Mesenchymal stem cell (in vitro differentiated cells and primary cell): ENCODE measurements around the gene RMI2.

ENCODE experiments used
- DNase-seq: peaks from one replicate; pipeline ENCODE4 v3.0.0-alpha.2; 2013
- H2AFZ ChIP-seq: one replicate; pipeline ENCODE4 v1.6.1; 2013; ENCODE audit warnings: low read depth, mild to moderate bottlenecking, control low read depth, inconsistent platforms, low read length, moderate library complexity
- H2AK5ac ChIP-seq: 2 replicates; pipeline ENCODE4 v1.6.1; 2013; ENCODE audit warnings: low read length, moderate library complexity, mild to moderate bottlenecking, inconsistent platforms; ENCODE audit not compliant: severe bottlenecking
- H2BK120ac ChIP-seq: one replicate; pipeline ENCODE4 v1.6.1; 2013; ENCODE audit warnings: low read depth, mild to moderate bottlenecking, inconsistent platforms, low read length, moderate library complexity
- H2BK12ac ChIP-seq, 2 experiments: one replicate each; pipeline ENCODE4 v1.6.1; 2013; ENCODE audit warnings: inconsistent platforms in 2 of 2, low read length in 2 of 2, mild to moderate bottlenecking in 2 of 2, moderate library complexity in 2 of 2, control low read depth in 1 of 2
- H2BK15ac ChIP-seq: one replicate; pipeline ENCODE4 v1.6.1; 2013; ENCODE audit warnings: mild to moderate bottlenecking, low read depth, inconsistent platforms; ENCODE audit not compliant: poor library complexity, severe bottlenecking
- H2BK5ac ChIP-seq: 2 replicates; pipeline ENCODE4 v1.6.1; 2013; ENCODE audit warnings: low read depth, mild to moderate bottlenecking, low read length, control low read depth, inconsistent platforms; ENCODE audit not compliant: poor library complexity, severe bottlenecking
- H3K14ac ChIP-seq, 2 experiments: one replicate each; pipeline ENCODE4 v1.6.1; 2013; ENCODE audit warnings: inconsistent platforms in 2 of 2, low read length in 2 of 2, control low read depth in 1 of 2, mild to moderate bottlenecking in 1 of 2, moderate library complexity in 1 of 2
- H3K18ac ChIP-seq, 2 experiments: one replicate each; pipeline ENCODE4 v1.6.1; 2013; ENCODE audit warnings: inconsistent platforms in 2 of 2, low read length in 2 of 2, control low read depth in 1 of 2, low read depth in 1 of 2, mild to moderate bottlenecking in 1 of 2
- H3K23ac ChIP-seq, 2 experiments: one replicate each; pipeline ENCODE4 v1.6.1; 2013; ENCODE audit warnings: inconsistent platforms in 2 of 2, low read length in 2 of 2, mild to moderate bottlenecking in 2 of 2, moderate library complexity in 2 of 2, control low read depth in 1 of 2
- H3K27ac ChIP-seq: 2 replicates; pipeline ENCODE4 v1.5.1; 2013; ENCODE audit warnings: mild to moderate bottlenecking, moderate library complexity, low read length, control low read depth, inconsistent platforms; ENCODE audit not compliant: poor library complexity, severe bottlenecking
- H3K27me3 ChIP-seq, 2 experiments: 2 replicates each; pipeline versions ENCODE4 v1.6.1 to v1.7.0; 2013; ENCODE audit warnings: low read length in 2 of 2, mild to moderate bottlenecking in 2 of 2, moderate library complexity in 2 of 2, control low read depth in 1 of 2, inconsistent platforms in 1 of 2; ENCODE audit not compliant: control insufficient read depth in 1 of 2, insufficient read depth in 1 of 2
- H3K36me3 ChIP-seq, 2 experiments: 2 replicates each; pipeline versions ENCODE4 v1.6.1 to v1.7.0; 2013; ENCODE audit warnings: low read length in 2 of 2, control low read depth in 1 of 2, inconsistent platforms in 1 of 2, low read depth in 1 of 2, mild to moderate bottlenecking in 1 of 2; ENCODE audit not compliant: insufficient read depth in 2 of 2, control insufficient read depth in 1 of 2
- H3K4ac ChIP-seq, 2 experiments: one replicate each; pipeline ENCODE4 v1.6.1; 2013; ENCODE audit warnings: inconsistent platforms in 2 of 2, low read length in 2 of 2, mild to moderate bottlenecking in 2 of 2, moderate library complexity in 2 of 2, control low read depth in 1 of 2, low read depth in 1 of 2
- H3K4me1 ChIP-seq: 2 replicates; pipeline ENCODE4 v1.6.1; 2013; ENCODE audit warnings: low read depth, low read length, control low read depth; ENCODE audit not compliant: control insufficient read depth, insufficient read depth
- H3K4me2 ChIP-seq: 2 replicates; pipeline ENCODE4 v1.6.1; 2013; ENCODE audit warnings: low read length, mild to moderate bottlenecking, inconsistent platforms; ENCODE audit not compliant: poor library complexity, severe bottlenecking
- H3K4me3 ChIP-seq, 2 experiments: 2 replicates each; pipeline versions ENCODE4 v1.5.1 to v1.7.0; 2013; ENCODE audit warnings: low read length in 2 of 2, mild to moderate bottlenecking in 2 of 2, control low read depth in 1 of 2, low read depth in 1 of 2; ENCODE audit not compliant: insufficient read depth in 1 of 2
- H3K79me1 ChIP-seq: replicated peaks from 2 replicates; pipeline ENCODE4 v1.6.1; 2013; ENCODE audit warnings: mild to moderate bottlenecking, control low read depth, low read length, inconsistent platforms; ENCODE audit not compliant: poor library complexity, severe bottlenecking
- H3K9ac ChIP-seq: 2 replicates; pipeline ENCODE4 v1.7.0; 2013; ENCODE audit warnings: mild to moderate bottlenecking, low read length, moderate library complexity
- H3K9me3 ChIP-seq: 2 replicates; pipeline ENCODE4 v1.7.0; 2013; ENCODE audit warnings: mild to moderate bottlenecking, low read length; ENCODE audit not compliant: control insufficient read depth
- H4K8ac ChIP-seq: one replicate; pipeline ENCODE4 v1.6.1; 2013; ENCODE audit warnings: inconsistent platforms, mild to moderate bottlenecking, low read length, moderate library complexity
- H4K91ac ChIP-seq: one replicate; pipeline ENCODE4 v1.6.1; 2013; ENCODE audit warnings: mild to moderate bottlenecking, low read length, inconsistent platforms
- WGBS: methylation state at CpG from one replicate; pipeline ENCODE4 v1.1.7; 2013; ENCODE audit warnings: mixed read lengths; 5-methylcytosine and 5-hydroxymethylcytosine counted together

Gene RMI2

GRCh38 chr16:11392041-11392581 is 46.9 kb downstream of the RMI2 start:
- Histone ChIP-seq H3K4me1 (peaks cover 18% of the 10 kb centered on the region), H2BK12ac (no peak overlapping the region), H3K36me3 (no peaks in the 10 kb centered on the region), H3K79me1 (no peaks in the 10 kb centered on the region), H2BK120ac (no peak overlapping the region), H3K14ac (no peak overlapping the region), H2BK5ac (no peak overlapping the region), H3K18ac (no peak overlapping the region), H3K27me3 (peaks cover 5 to 29% of the 10 kb centered on the region in 2 experiments), H3K4ac (no peak overlapping the region), H2AFZ (no peak overlapping the region), H2BK15ac (no peak overlapping the region), H3K23ac (no peak overlapping the region), H3K9ac (no peak overlapping the region), H3K4me3 (no peak overlapping the region), H3K9me3 (no peaks in the 10 kb centered on the region), H2AK5ac (no peak overlapping the region), H4K91ac (no peak overlapping the region), H4K8ac (no peak overlapping the region), H3K27ac (no peak overlapping the region), H3K4me2 (no peak overlapping the region)
- WGBS, result 93% methylated on average over 18 of the region's 19 CpGs
- no peak for DNase-seq

- no peak overlapping the region for H3K4me3 ChIP-seq
- no peak overlapping the region for H4K91ac ChIP-seq
- H3K18ac ChIP-seq, result no peak overlapping the region
- H3K79me1 ChIP-seq, result no peaks in the 10 kb centered on the region
- H3K9ac ChIP-seq, result no peak overlapping the region
- no peak overlapping the region for H2BK12ac ChIP-seq
- peaks cover 17% of the 10 kb centered on the region for H3K4me1 ChIP-seq
- peak overlapping the region in 1 of 2 experiments; percentile 17 for H3K4ac ChIP-seq
- no peak overlapping the region for H2BK5ac ChIP-seq
- no peak for DNase-seq
- H3K4me2 ChIP-seq, result no peak overlapping the region
- peaks cover 10 to 22% of the 10 kb centered on the region in 2 experiments for H3K27me3 ChIP-seq
- H3K9me3 ChIP-seq, result no peaks in the 10 kb centered on the region
- peak overlapping the region in 1 of 2 experiments; percentile 58 for H3K14ac ChIP-seq
- H3K36me3 ChIP-seq, result no peaks in the 10 kb centered on the region
- H2BK120ac ChIP-seq, result no peak overlapping the region
- 90% methylated on average over 10 of the region's 11 CpGs for WGBS
- H3K27ac ChIP-seq, result no peak overlapping the region
- H3K23ac ChIP-seq, result no peak overlapping the region
- peak overlapping the region; percentile 20 for H2AFZ ChIP-seq
- no peak overlapping the region for H2AK5ac ChIP-seq
- no peak overlapping the region for H2BK15ac ChIP-seq
- H4K8ac ChIP-seq, result no peak overlapping the region
Measured at GRCh38 chr16:11393366-11393765, 48.1 kb downstream of the RMI2 start.

DNA sequence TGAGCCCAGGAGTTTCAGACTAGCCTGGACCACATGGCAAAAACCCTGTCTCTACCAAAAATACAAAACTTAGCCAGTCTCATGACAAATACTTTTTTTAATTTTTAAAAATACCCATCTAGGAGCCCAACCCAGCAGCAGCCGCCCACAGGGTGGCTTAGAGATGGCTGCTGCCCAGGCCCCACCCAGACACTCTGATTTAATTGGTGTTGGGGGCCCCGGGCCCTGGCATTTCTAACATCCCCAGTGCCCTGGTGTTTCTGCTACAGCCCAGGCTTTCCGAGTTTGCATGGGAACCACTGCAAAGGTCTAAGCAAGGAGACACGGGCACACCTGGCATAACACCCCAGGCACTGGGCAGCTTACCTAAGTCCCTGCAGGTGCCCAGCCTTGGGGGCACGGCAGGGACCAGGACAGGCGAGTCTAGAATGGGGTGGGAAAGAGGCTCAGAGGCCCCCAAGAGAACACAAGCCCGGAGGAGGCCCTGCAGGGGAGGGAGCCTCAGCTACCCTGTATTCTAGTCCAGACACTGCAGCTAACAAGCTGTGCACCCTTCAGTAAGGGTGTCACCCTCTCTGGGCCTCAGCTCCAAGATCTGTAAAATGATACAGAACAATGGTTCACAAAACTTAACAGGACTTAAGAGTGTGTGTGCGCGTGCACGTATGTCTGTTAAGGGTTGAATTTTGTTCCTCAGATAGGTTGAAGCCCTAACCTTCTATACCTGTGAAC is 48.8 kb downstream of the RMI2 start:
- Histone ChIP-seq H2BK5ac (no peak overlapping the region), H2BK15ac (no peak overlapping the region), H3K23ac (no peak overlapping the region), H3K4ac (no peak overlapping the region), H4K91ac (no peak overlapping the region), H3K4me2 (no peak overlapping the region), H3K9ac (no peak overlapping the region), H3K4me1 (peaks cover 17% of the 10 kb centered on the region), H2AK5ac (no peak overlapping the region), H3K27me3 (peaks cover 11 to 23% of the 10 kb centered on the region in 2 experiments), H3K36me3 (no peaks in the 10 kb centered on the region), H3K18ac (no peak overlapping the region), H3K79me1 (no peaks in the 10 kb centered on the region), H2AFZ (no peak overlapping the region), H3K14ac (no peak overlapping the region), H2BK12ac (no peak overlapping the region), H3K27ac (no peak overlapping the region), H3K4me3 (no peak overlapping the region), H4K8ac (no peak overlapping the region), H3K9me3 (no peaks in the 10 kb centered on the region), H2BK120ac (no peak overlapping the region)
- no peak for DNase-seq
- 86% methylated on average over 10 of the region's 10 CpGs for WGBS

GRCh38 chr16:11394593-11394960 is 49.3 kb downstream of the RMI2 start:
- Histone ChIP-seq H3K9me3 (no peaks in the 10 kb centered on the region), H3K36me3 (no peaks in the 10 kb centered on the region), H3K4me2 (no peak overlapping the region), H3K23ac (no peak overlapping the region), H2BK5ac (no peak overlapping the region), H3K4me3 (no peak overlapping the region), H2BK15ac (no peak overlapping the region), H3K9ac (no peak overlapping the region), H3K79me1 (no peaks in the 10 kb centered on the region), H3K27me3 (peaks cover 11 to 26% of the 10 kb centered on the region in 2 experiments), H2BK12ac (no peak overlapping the region), H4K8ac (no peak overlapping the region), H2BK120ac (no peak overlapping the region), H3K27ac (no peak overlapping the region), H3K14ac (no peak overlapping the region), H3K4me1 (peaks cover 17% of the 10 kb centered on the region), H3K4ac (no peak overlapping the region), H2AFZ (no peak overlapping the region), H2AK5ac (no peak overlapping the region), H4K91ac (no peak overlapping the region), H3K18ac (no peak overlapping the region)
- no peak for DNase-seq
- WGBS, result 81% methylated on average over 3 of the region's 3 CpGs
